ENCODE data around the gene PNPLA6.

PNPLA6 gene

GRCh38 chr19:7603919-7604318, 68.4 kb downstream of the PNPLA6 start:
- Histone ChIP-seq H3K79me2 (ENCODE audit: low read length) (no peaks in the 10 kb centered on the region), H3K4me2 (ENCODE audit: low read length) (no peak overlapping the region), H3K9ac (ENCODE audit: low read length) (no peak overlapping the region), H3K4me1 (ENCODE audit: low read length) (no peaks in the 10 kb centered on the region), H4K20me1 (ENCODE audit: insufficient read depth, low read length) (no peaks in the 10 kb centered on the region), H3K27me3 (ENCODE audit: low read depth, low read length) (no peaks in the 10 kb centered on the region), H3K36me3 (replicated peaks; ENCODE audit: low read depth, low read length) (no peaks in the 10 kb centered on the region), H3K27ac (ENCODE audit: low read length) (no peak overlapping the region), H2AFZ (ENCODE audit: low read depth, low read length) (no peak overlapping the region), H3K9me3 (ENCODE audit: insufficient read depth, low read length) (no peaks in the 10 kb centered on the region), H3K4me3 (ENCODE audit: low read length) (no peak overlapping the region)
- TF ChIP-seq EZH2phosphoT487 (IDR thresholded peaks at IDR 0.05; ENCODE audit: low read depth) (no peak), CTCF (IDR thresholded peaks at IDR 0.05; ENCODE audit: low read depth, low read length) (no peak)

- H3K4me3 ChIP-seq (ENCODE audit: low read length), result no peak overlapping the region
- no peak overlapping the region for H3K27ac ChIP-seq (ENCODE audit: low read length)
- no peak overlapping the region for H3K9ac ChIP-seq (ENCODE audit: low read length)
- TF ChIP-seq EZH2phosphoT487 (IDR thresholded peaks at IDR 0.05; ENCODE audit: low read depth) (no peak), CTCF (IDR thresholded peaks at IDR 0.05; ENCODE audit: low read depth, low read length) (no peak)
- H3K79me2 ChIP-seq (ENCODE audit: low read length), result no peaks in the 10 kb centered on the region
- no peaks in the 10 kb centered on the region for H3K9me3 ChIP-seq (ENCODE audit: insufficient read depth, low read length)
- no peak overlapping the region for H2AFZ ChIP-seq (ENCODE audit: low read depth, low read length)
- H3K4me2 ChIP-seq (ENCODE audit: low read length), result no peak overlapping the region
- H3K36me3 ChIP-seq (replicated peaks; ENCODE audit: low read depth, low read length), result no peaks in the 10 kb centered on the region
- no peaks in the 10 kb centered on the region for H3K4me1 ChIP-seq (ENCODE audit: low read length)
- H3K27me3 ChIP-seq (ENCODE audit: low read depth, low read length), result no peaks in the 10 kb centered on the region
- no peaks in the 10 kb centered on the region for H4K20me1 ChIP-seq (ENCODE audit: insufficient read depth, low read length)
Measured at GRCh38 chr19:7605490-7606222, 70.1 kb downstream of the PNPLA6 start.

GRCh38 chr19:7606289-7606688, 70.8 kb downstream of the PNPLA6 start:
- Histone ChIP-seq H3K4me1 (ENCODE audit: low read length) (no peaks in the 10 kb centered on the region), H3K4me3 (ENCODE audit: low read length) (no peak overlapping the region), H3K4me2 (ENCODE audit: low read length) (no peak overlapping the region), H3K9me3 (ENCODE audit: insufficient read depth, low read length) (no peaks in the 10 kb centered on the region), H3K27me3 (ENCODE audit: low read depth, low read length) (no peaks in the 10 kb centered on the region), H3K79me2 (ENCODE audit: low read length) (no peaks in the 10 kb centered on the region), H3K9ac (ENCODE audit: low read length) (no peak overlapping the region), H4K20me1 (ENCODE audit: insufficient read depth, low read length) (no peaks in the 10 kb centered on the region), H3K36me3 (replicated peaks; ENCODE audit: low read depth, low read length) (no peaks in the 10 kb centered on the region), H2AFZ (ENCODE audit: low read depth, low read length) (no peak overlapping the region), H3K27ac (ENCODE audit: low read length) (no peak overlapping the region)
- TF ChIP-seq EZH2phosphoT487 (IDR thresholded peaks at IDR 0.05; ENCODE audit: low read depth) (no peak), CTCF (IDR thresholded peaks at IDR 0.05; ENCODE audit: low read depth, low read length) (no peak)

- Histone ChIP-seq H3K27ac (ENCODE audit: low read length) (no peak overlapping the region), H3K9me3 (ENCODE audit: insufficient read depth, low read length) (no peaks in the 10 kb centered on the region), H3K4me2 (ENCODE audit: low read length) (no peak overlapping the region), H3K36me3 (replicated peaks; ENCODE audit: low read depth, low read length) (no peaks in the 10 kb centered on the region), H3K4me3 (ENCODE audit: low read length) (no peak overlapping the region), H3K79me2 (ENCODE audit: low read length) (no peaks in the 10 kb centered on the region), H3K27me3 (ENCODE audit: low read depth, low read length) (no peaks in the 10 kb centered on the region), H4K20me1 (ENCODE audit: insufficient read depth, low read length) (no peaks in the 10 kb centered on the region), H2AFZ (ENCODE audit: low read depth, low read length) (no peak overlapping the region), H3K4me1 (ENCODE audit: low read length) (no peaks in the 10 kb centered on the region), H3K9ac (ENCODE audit: low read length) (no peak overlapping the region)
- TF ChIP-seq EZH2phosphoT487 (IDR thresholded peaks at IDR 0.05; ENCODE audit: low read depth), result no peak
- no peak for TF ChIP-seq CTCF (IDR thresholded peaks at IDR 0.05; ENCODE audit: low read depth, low read length)
Measured at GRCh38 chr19:7607212-7607873, 71.8 kb downstream of the PNPLA6 start.
